ENCODE measurements around the gene TK2. TPM values are rescaled to one million over a fixed set of nuclear protein-coding genes. Genes with fewer than 3 reads are reported as not detected.
A peak's percentile ranks its signal among the peaks of the same experiment; 100 is the strongest.

The TK2 gene
- total RNA-seq, 1 experiment from 2014 or later: 31.2 TPM

DNA sequence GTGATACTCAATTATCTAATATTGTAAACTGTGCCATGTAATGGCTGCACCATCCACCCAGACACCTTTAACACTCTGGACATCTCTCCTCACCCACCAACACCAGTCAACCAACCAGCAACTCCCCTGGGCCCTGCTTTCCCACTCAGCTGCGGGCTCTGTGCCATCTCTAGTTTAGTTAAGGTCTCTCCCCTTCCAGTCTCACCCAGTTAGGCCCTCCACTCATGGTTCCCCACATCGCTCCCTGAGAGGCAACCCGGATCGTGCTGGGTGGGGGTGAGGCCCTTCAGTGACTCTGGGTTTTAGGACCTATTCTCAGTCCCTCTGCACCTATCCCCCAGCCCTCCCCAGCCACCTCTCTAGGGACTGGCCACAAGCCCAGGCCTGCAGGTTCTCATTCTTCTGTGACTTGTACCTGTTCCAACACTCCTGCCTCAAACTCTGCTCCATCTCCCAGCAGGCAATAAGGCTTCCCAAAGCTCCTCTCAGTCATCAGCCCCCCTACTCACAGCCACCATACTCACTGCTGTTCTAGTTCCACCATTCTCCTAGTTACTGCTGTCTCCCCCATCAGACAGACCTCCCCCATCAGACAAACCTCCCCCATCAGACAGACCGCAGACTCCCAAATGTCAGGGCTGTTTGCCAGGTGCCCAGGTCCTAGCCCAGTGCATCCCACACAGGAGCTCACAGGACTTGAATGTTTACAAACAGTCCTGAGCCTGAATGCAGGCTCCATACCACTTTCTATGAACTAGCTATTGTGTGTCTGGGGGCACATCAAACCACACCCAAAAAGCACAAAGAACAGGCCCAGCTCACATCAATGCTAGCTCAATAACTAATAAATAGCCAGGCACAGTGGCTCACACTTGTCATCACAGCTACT lies 2.6 kb downstream of the TK2 start:
- DNase-seq (ENCODE audit: unreplicated experiment): no peak
- Mint-ChIP-seq H3K9me3 (ENCODE audit: unreplicated experiment) (no peaks in the 10 kb centered on the region), H3K27ac (ENCODE audit: low read depth, unreplicated experiment) (peak overlapping the region; percentile 57), H3K36me3 (ENCODE audit: insufficient read depth, unreplicated experiment) (peaks cover 29% of the 10 kb centered on the region), H3K27me3 (ENCODE audit: insufficient read depth, unreplicated experiment) (no peaks in the 10 kb centered on the region), H3K4me3 (ENCODE audit: unreplicated experiment) (no peak overlapping the region), H3K4me1 (ENCODE audit: insufficient read depth, unreplicated experiment) (peaks cover 24% of the 10 kb centered on the region)
- CTCF ChIA-PET: interaction anchor here (1.0 to 1.3 kb wide), 4 partner anchors 16 to 140 kb away, joined by 3 to 8 read pairs (median 6); no protein-coding TSS in a partner anchor
- intact Hi-C loops (cut with micrococcal nuclease): no loop called here
- no TSS peak for BruUV-seq (replicated peaks)
- POLR2A ChIA-PET: interaction anchor here (1.4 to 7.6 kb wide), 4 partner anchors 14 to 139 kb away, joined by 4 to 97 read pairs (median 35); no protein-coding TSS in a partner anchor
- TF ChIP-seq, protein P1, sequence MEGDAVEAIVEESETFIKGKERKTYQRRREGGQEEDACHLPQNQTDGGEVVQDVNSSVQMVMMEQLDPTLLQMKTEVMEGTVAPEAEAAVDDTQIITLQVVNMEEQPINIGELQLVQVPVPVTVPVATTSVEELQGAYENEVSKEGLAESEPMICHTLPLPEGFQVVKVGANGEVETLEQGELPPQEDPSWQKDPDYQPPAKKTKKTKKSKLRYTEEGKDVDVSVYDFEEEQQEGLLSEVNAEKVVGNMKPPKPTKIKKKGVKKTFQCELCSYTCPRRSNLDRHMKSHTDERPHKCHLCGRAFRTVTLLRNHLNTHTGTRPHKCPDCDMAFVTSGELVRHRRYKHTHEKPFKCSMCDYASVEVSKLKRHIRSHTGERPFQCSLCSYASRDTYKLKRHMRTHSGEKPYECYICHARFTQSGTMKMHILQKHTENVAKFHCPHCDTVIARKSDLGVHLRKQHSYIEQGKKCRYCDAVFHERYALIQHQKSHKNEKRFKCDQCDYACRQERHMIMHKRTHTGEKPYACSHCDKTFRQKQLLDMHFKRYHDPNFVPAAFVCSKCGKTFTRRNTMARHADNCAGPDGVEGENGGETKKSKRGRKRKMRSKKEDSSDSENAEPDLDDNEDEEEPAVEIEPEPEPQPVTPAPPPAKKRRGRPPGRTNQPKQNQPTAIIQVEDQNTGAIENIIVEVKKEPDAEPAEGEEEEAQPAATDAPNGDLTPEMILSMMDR (IDR thresholded peaks at IDR 0.05; ENCODE audit: unreplicated experiment): no peak

DNA sequence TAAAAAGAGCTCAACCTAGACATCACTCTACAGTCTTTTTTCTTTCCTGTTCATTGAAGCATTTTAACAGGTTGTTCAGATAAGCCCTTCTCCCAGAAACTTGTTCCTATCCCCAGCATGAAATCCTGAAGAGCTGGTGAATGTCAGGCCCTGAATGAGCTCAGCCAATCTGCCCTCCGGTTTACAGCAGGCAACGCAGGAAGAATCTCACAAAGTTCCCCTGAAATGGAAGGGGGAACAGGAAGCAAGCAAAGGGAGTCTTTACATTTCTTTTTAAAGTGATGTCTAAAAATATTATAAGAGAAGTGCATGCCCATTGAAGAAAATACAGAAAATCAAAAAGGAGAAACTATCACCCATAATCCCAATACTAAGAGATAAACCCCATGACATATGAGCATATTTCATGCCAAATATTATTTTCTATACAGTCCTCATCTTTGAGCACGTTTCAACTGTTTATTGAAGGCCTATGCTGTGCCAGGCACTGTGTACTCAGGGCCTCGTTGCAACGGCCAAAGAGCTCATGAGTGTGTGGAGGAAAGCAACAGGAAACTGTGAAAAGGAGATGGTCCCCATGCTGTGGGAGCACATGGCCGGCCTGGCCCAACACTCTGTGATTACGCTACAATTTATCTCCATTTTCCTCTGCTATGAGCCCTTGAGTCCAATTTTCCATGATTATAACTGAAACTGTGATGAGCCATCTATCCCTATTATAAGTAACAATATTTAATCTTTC lies 5.7 kb downstream of the TK2 start:
- no peak overlapping the region for H3K4me3 Mint-ChIP-seq (ENCODE audit: unreplicated experiment)
- H3K9me3 Mint-ChIP-seq (ENCODE audit: unreplicated experiment): no peaks in the 10 kb centered on the region
- POLR2A ChIA-PET: no interaction called here
- H3K27me3 Mint-ChIP-seq (ENCODE audit: insufficient read depth, unreplicated experiment): no peaks in the 10 kb centered on the region
- peaks cover 22% of the 10 kb centered on the region for H3K4me1 Mint-ChIP-seq (ENCODE audit: insufficient read depth, unreplicated experiment)
- no peak for DNase-seq (ENCODE audit: unreplicated experiment)
- no TSS peak for BruUV-seq (replicated peaks)
- peaks cover 37% of the 10 kb centered on the region for H3K36me3 Mint-ChIP-seq (ENCODE audit: insufficient read depth, unreplicated experiment)
- intact Hi-C loops (cut with micrococcal nuclease): no loop called here
- CTCF ChIA-PET: interaction anchor here (0.6 to 1.8 kb wide), 3 partner anchors 10 to 72 kb away, joined by 3 to 8 read pairs (median 3); no protein-coding TSS in a partner anchor
- TF ChIP-seq, protein P1 (IDR thresholded peaks at IDR 0.05; ENCODE audit: unreplicated experiment): no peak
- H3K27ac Mint-ChIP-seq (ENCODE audit: low read depth, unreplicated experiment): no peak overlapping the region

DNA sequence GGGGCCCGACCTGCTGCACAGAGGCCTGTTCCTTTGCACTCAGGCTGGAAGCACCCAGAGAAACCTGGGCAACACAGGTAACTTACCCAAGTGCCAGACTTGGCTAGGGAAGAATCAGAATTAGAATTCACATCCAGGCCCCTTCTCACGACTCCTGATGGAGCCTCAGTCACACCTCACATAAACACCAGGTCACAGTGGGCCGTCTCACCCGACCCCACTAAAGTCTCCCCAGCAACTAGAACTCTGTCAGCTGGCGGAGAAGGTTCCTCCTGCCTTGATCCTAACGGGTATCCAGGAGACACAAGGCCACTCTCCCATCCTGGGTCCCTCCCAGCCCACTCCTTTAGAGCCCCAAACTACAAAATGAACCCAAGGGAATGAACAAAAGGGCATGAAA lies 6.4 kb downstream of the TK2 start:
- no peak overlapping the region for H3K27ac Mint-ChIP-seq (ENCODE audit: low read depth, unreplicated experiment)

More for the DNA sequence above, 6.4 kb downstream of the TK2 start:
- H3K27me3 Mint-ChIP-seq (ENCODE audit: insufficient read depth, unreplicated experiment): no peaks in the 10 kb centered on the region
- intact Hi-C loops (cut with micrococcal nuclease): no loop called here
- TF ChIP-seq, protein P1 (IDR thresholded peaks at IDR 0.05; ENCODE audit: unreplicated experiment): no peak
- no peaks in the 10 kb centered on the region for H3K9me3 Mint-ChIP-seq (ENCODE audit: unreplicated experiment)
- ChIA-PET CTCF (interaction anchor here (0.8 to 1.8 kb wide), 3 partner anchors 11 to 74 kb away, joined by 3 to 8 read pairs (median 4); no protein-coding TSS in a partner anchor), POLR2A (no interaction called here)
- no peak for DNase-seq (ENCODE audit: unreplicated experiment)
- BruUV-seq (replicated peaks): no TSS peak
- no peak overlapping the region for H3K4me3 Mint-ChIP-seq (ENCODE audit: unreplicated experiment)
- peaks cover 42% of the 10 kb centered on the region for H3K36me3 Mint-ChIP-seq (ENCODE audit: insufficient read depth, unreplicated experiment)
- H3K4me1 Mint-ChIP-seq (ENCODE audit: insufficient read depth, unreplicated experiment): peaks cover 16% of the 10 kb centered on the region

Data from MCF 10A (cell line).